ENCODE data around the gene CD79B. TPM values are rescaled to one million over a fixed set of nuclear protein-coding genes. Genes with fewer than 3 reads are reported as not detected.
A peak's percentile ranks its signal among the peaks of the same experiment; 100 is the strongest.

The CD79B gene
- total and polyA plus RNA-seq, 10 of the 15 experiments (the other 5 are each of a cell fraction or from before 2014, with no cell fraction given), result 17.5 to 148 (median 79.1) TPM

- no TSS peak for BruUV-seq (replicated peaks)
- H3K4me3 ChIP-seq, result no peak overlapping the region
- ATAC-seq (no peak), FAIRE-seq (no peak), DNase-seq (ENCODE audit: low read depth, low spot score) (no peak)
- no peaks in the 10 kb centered on the region for H3K79me2 ChIP-seq (ENCODE audit: control insufficient read depth, insufficient read depth, low read length)
- ChIA-PET POLR2A (no interaction called here), RAD21 (ENCODE audit: unreplicated experiment) (no interaction called here), CTCF (interaction anchor here (1.3 to 2.1 kb wide), 3 partner anchors 23 to 85 kb away, joined by 4 to 6 read pairs (median 4); no protein-coding TSS in a partner anchor), SMC1A (ENCODE audit: uncharacterized antibody, unreplicated experiment) (no interaction called here)
- no peak overlapping the region for H2AFZ ChIP-seq (ENCODE audit: control insufficient read depth, low read depth, low read length)
- no peak overlapping the region for H3K9ac ChIP-seq (ENCODE audit: control insufficient read depth, insufficient read depth, low read length)
- peaks cover 0 to 2% of the 10 kb centered on the region in 2 experiments; a peak in 1 of 4 replicates for H3K27me3 ChIP-seq (replicated peaks in 1 of 2; ENCODE audit: control insufficient read depth in 2 of 2, insufficient read depth in 2 of 2, low read length in 1 of 2)
- no peaks in the 10 kb centered on the region for H3K4me1 ChIP-seq (ENCODE audit: control insufficient read depth, insufficient read depth, low read length)
- in situ Hi-C loops (cut with MboI), result no loop called here
- no peaks in the 10 kb centered on the region for H4K20me1 ChIP-seq (ENCODE audit: control insufficient read depth, insufficient read depth)
- intact Hi-C loops (cut with micrococcal nuclease; ENCODE audit: unreplicated experiment), result no loop called here
- WGBS (ENCODE audit: insufficient coverage, insufficient replicate concordance, low lambda C conversion rate, missing lambda C conversion rate), result 36% methylated on average over 12 of the region's 12 CpGs
- H3K27ac ChIP-seq (ENCODE audit: control insufficient read depth, insufficient read depth), result no peak overlapping the region
- TF ChIP-seq EP300 (IDR thresholded peaks at IDR 0.05; ENCODE audit: borderline replicate concordance in 1 of 2, control insufficient read depth in 1 of 2, low read depth in 2 of 2, low read length in 2 of 2) (no peak), ATF7 (IDR thresholded peaks at IDR 0.05; ENCODE audit: low read depth) (no peak), SP1 (IDR thresholded peaks at IDR 0.05; ENCODE audit: low read depth, low read length) (no peak), YBX1 (IDR thresholded peaks at IDR 0.05) (no peak), BCL3 (IDR thresholded peaks at IDR 0.05; ENCODE audit: borderline replicate concordance, insufficient read depth, low read depth, low read length, poor library complexity, severe bottlenecking) (peak; percentile 87), HSF1 (IDR thresholded peaks at IDR 0.05; ENCODE audit: low read depth, low read length) (no peak)
- TF ChIP-seq, protein P1, sequence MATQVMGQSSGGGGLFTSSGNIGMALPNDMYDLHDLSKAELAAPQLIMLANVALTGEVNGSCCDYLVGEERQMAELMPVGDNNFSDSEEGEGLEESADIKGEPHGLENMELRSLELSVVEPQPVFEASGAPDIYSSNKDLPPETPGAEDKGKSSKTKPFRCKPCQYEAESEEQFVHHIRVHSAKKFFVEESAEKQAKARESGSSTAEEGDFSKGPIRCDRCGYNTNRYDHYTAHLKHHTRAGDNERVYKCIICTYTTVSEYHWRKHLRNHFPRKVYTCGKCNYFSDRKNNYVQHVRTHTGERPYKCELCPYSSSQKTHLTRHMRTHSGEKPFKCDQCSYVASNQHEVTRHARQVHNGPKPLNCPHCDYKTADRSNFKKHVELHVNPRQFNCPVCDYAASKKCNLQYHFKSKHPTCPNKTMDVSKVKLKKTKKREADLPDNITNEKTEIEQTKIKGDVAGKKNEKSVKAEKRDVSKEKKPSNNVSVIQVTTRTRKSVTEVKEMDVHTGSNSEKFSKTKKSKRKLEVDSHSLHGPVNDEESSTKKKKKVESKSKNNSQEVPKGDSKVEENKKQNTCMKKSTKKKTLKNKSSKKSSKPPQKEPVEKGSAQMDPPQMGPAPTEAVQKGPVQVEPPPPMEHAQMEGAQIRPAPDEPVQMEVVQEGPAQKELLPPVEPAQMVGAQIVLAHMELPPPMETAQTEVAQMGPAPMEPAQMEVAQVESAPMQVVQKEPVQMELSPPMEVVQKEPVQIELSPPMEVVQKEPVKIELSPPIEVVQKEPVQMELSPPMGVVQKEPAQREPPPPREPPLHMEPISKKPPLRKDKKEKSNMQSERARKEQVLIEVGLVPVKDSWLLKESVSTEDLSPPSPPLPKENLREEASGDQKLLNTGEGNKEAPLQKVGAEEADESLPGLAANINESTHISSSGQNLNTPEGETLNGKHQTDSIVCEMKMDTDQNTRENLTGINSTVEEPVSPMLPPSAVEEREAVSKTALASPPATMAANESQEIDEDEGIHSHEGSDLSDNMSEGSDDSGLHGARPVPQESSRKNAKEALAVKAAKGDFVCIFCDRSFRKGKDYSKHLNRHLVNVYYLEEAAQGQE (IDR thresholded peaks at IDR 0.05; ENCODE audit: low read depth, low read length), result no peak
- TF ChIP-seq, protein P2, sequence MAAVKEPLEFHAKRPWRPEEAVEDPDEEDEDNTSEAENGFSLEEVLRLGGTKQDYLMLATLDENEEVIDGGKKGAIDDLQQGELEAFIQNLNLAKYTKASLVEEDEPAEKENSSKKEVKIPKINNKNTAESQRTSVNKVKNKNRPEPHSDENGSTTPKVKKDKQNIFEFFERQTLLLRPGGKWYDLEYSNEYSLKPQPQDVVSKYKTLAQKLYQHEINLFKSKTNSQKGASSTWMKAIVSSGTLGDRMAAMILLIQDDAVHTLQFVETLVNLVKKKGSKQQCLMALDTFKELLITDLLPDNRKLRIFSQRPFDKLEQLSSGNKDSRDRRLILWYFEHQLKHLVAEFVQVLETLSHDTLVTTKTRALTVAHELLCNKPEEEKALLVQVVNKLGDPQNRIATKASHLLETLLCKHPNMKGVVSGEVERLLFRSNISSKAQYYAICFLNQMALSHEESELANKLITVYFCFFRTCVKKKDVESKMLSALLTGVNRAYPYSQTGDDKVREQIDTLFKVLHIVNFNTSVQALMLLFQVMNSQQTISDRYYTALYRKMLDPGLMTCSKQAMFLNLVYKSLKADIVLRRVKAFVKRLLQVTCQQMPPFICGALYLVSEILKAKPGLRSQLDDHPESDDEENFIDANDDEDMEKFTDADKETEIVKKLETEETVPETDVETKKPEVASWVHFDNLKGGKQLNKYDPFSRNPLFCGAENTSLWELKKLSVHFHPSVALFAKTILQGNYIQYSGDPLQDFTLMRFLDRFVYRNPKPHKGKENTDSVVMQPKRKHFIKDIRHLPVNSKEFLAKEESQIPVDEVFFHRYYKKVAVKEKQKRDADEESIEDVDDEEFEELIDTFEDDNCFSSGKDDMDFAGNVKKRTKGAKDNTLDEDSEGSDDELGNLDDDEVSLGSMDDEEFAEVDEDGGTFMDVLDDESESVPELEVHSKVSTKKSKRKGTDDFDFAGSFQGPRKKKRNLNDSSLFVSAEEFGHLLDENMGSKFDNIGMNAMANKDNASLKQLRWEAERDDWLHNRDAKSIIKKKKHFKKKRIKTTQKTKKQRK (IDR thresholded peaks at IDR 0.05; ENCODE audit: low read depth, low read length), result no peak
- no peak overlapping the region for H3K4me2 ChIP-seq (ENCODE audit: control insufficient read depth, insufficient read depth)
- no peaks in the 10 kb centered on the region for H3K9me3 ChIP-seq (replicated peaks; ENCODE audit: control insufficient read depth, insufficient read depth, low read length)
- H3K36me3 ChIP-seq (ENCODE audit: control insufficient read depth in 2 of 2, insufficient read depth in 2 of 2, low read length in 1 of 2), result no peaks in the 10 kb centered on the region
These were observed 41.9 kb upstream of the CD79B start for GRCh38 chr17:63973930-63974593.

Data from GM12878 (cell line).